HepG2 (cell line): ENCODE data around the gene UBALD1. TPM values are rescaled to one million over a fixed set of nuclear protein-coding genes. Genes with fewer than 3 reads are reported as not detected.

Experiments
- AFF4 ChIP-seq: sonication (generic); formaldehyde crosslinking; IDR thresholded peaks from 2 replicates; pipeline ENCODE4 v1.4.0; 2020; ENCODE audit warnings: missing genetic modification reagents
- FOXP1 ChIP-seq, 2 experiments: fragments of 450-650 bp in 1 of 2; IDR thresholded peaks; 2 replicates each; pipeline ENCODE4 v1.6.1; 2017 to 2018; ENCODE audit warnings: antibody characterized with exemption in 1 of 2
- HES4 ChIP-seq: sonication (generic); formaldehyde crosslinking; IDR thresholded peaks from 2 replicates; pipeline ENCODE4 v1.9.0; 2021; ENCODE audit warnings: mild to moderate bottlenecking, missing genetic modification reagents, borderline replicate concordance
- HNF4G ChIP-seq, 2 experiments: sonication (generic) in 1 of 2; formaldehyde crosslinking in 1 of 2; IDR thresholded peaks; 2 replicates each; pipeline versions ENCODE4 v1.4.0 to v1.6.1; 2011 to 2020; ENCODE audit warnings: borderline replicate concordance in 2 of 2, low read depth in 2 of 2, mild to moderate bottlenecking in 2 of 2, low read length in 1 of 2, missing genetic modification reagents in 1 of 2, moderate library complexity in 1 of 2
- HNRNPL ChIP-seq: fragments of 200-400 bp; formaldehyde crosslinking; IDR thresholded peaks from 2 replicates; pipeline ENCODE4 v1.6.1; 2017; ENCODE audit warnings: mild to moderate bottlenecking, low read depth, low read length
- NCOA2 ChIP-seq: sonication (generic); formaldehyde crosslinking; IDR thresholded peaks from 2 replicates; pipeline ENCODE4 v1.8.0; 2022; ENCODE audit warnings: inconsistent platforms
- NFYB ChIP-seq: sonication (generic); formaldehyde crosslinking; IDR thresholded peaks from 2 replicates; pipeline ENCODE4 v1.4.0; 2020; ENCODE audit warnings: missing genetic modification reagents
- RBM39 ChIP-seq: fragments of 200-400 bp; formaldehyde crosslinking; IDR thresholded peaks from one replicate; pipeline ENCODE4 v1.6.1; 2018; ENCODE audit warnings: antibody characterized with exemption, mild to moderate bottlenecking, low read depth, low read length; ENCODE audit not compliant: poor library complexity, severe bottlenecking
- ZNF546 ChIP-seq: sonication (generic); formaldehyde crosslinking; conservative IDR thresholded peaks from 2 replicates; pipeline ENCODE4 v1.8.1; 2023; ENCODE audit warnings: mild to moderate bottlenecking, missing genetic modification reagents
- ZNF605 ChIP-seq: sonication (generic); formaldehyde crosslinking; IDR thresholded peaks from 2 replicates; pipeline ENCODE4 v1.8.0; 2022; ENCODE audit warnings: mild to moderate bottlenecking, missing genetic modification reagents
- polyA plus RNA-seq, 8 experiments: library from polyadenylated mRNA; depleted of rRNA in 3 of 8; stranded (reverse) in 7 of 8; unstranded in 1 of 8; fragments of >200 nt; fragmentation: Illumina TruSeq in 4 of 8; extraction: Trizol in 4 of 8; gene quantifications; 2 replicates each; pipeline versions ENCODE4 v1.2.1 to v1.2.3, GENCODE V29; 2011 to 2016; ENCODE audit warnings: low read depth in 4 of 8, missing spikeins in 1 of 8, mixed read lengths in 1 of 8; ENCODE audit not compliant: insufficient read depth in 1 of 8
- total RNA-seq, 5 experiments: library from RNA; depleted of rRNA; stranded (reverse); fragments of >200 nt; fragmentation: Illumina TruSeq; extraction: Trizol; gene quantifications; 2 replicates each; pipeline ENCODE4 v1.2.3, GENCODE V29; 2016; ENCODE audit warnings: low read depth in 1 of 5
- TF ChIP-seq, protein P1 (sequence below): sonication (generic); formaldehyde crosslinking; IDR thresholded peaks from 2 replicates; pipeline ENCODE4 v1.8.0; 2022; ENCODE audit warnings: mild to moderate bottlenecking, missing genetic modification reagents, moderate library complexity
- TF ChIP-seq, protein P2 (sequence below): sonication (generic); formaldehyde crosslinking; IDR thresholded peaks from 2 replicates; pipeline ENCODE4 v1.8.1; 2023; ENCODE audit warnings: mild to moderate bottlenecking, missing genetic modification reagents
- TF ChIP-seq, protein P3 (sequence below): sonication (generic); formaldehyde crosslinking; IDR thresholded peaks from 2 replicates; pipeline ENCODE4 v1.5.0; 2020; ENCODE audit warnings: mild to moderate bottlenecking, missing genetic modification reagents

Gene UBALD1
- total and polyA plus RNA-seq, 2 of the 13 experiments (the other 11 are each of a cell fraction or from before 2014, with no cell fraction given), result 6.8 to 12.3 TPM

- no peak for TF ChIP-seq HNF4G (IDR thresholded peaks at IDR 0.05; ENCODE audit: borderline replicate concordance, low read depth, low read length)
- TF ChIP-seq HNF4G (CRISPR knock-in tag; IDR thresholded peaks at IDR 0.05; ENCODE audit: borderline replicate concordance, low read depth), result peak; percentile 35; the same call in 1 of the 2 replicates
- TF ChIP-seq ZNF605 (CRISPR knock-in tag), result 0 out of 2 replicates have a peak, but pooled peaks have one; percentile 45
- TF ChIP-seq, protein P1, sequence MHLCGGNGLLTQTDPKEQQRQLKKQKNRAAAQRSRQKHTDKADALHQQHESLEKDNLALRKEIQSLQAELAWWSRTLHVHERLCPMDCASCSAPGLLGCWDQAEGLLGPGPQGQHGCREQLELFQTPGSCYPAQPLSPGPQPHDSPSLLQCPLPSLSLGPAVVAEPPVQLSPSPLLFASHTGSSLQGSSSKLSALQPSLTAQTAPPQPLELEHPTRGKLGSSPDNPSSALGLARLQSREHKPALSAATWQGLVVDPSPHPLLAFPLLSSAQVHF, result 0 out of 2 replicates have a peak, but pooled peaks have one; percentile 44
- TF ChIP-seq, protein P2, sequence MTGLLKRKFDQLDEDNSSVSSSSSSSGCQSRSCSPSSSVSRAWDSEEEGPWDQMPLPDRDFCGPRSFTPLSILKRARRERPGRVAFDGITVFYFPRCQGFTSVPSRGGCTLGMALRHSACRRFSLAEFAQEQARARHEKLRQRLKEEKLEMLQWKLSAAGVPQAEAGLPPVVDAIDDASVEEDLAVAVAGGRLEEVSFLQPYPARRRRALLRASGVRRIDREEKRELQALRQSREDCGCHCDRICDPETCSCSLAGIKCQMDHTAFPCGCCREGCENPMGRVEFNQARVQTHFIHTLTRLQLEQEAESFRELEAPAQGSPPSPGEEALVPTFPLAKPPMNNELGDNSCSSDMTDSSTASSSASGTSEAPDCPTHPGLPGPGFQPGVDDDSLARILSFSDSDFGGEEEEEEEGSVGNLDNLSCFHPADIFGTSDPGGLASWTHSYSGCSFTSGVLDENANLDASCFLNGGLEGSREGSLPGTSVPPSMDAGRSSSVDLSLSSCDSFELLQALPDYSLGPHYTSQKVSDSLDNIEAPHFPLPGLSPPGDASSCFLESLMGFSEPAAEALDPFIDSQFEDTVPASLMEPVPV (CRISPR knock-in tag), result peak; percentile 47; the same call in 1 of the 2 replicates
- no peak for TF ChIP-seq NFYB (CRISPR knock-in tag)
- TF ChIP-seq ZNF546 (CRISPR knock-in tag), result peak; percentile 83
- TF ChIP-seq FOXP1 (IDR thresholded peaks at IDR 0.05), result no peak
- TF ChIP-seq FOXP1 (CRISPR knock-in tag; IDR thresholded peaks at IDR 0.05), result 0 out of 2 replicates have a peak, but pooled peaks have one; percentile 9
- TF ChIP-seq AFF4 (CRISPR knock-in tag), result 0 out of 2 replicates have a peak, but pooled peaks have one; percentile 1
- TF ChIP-seq, protein P3, sequence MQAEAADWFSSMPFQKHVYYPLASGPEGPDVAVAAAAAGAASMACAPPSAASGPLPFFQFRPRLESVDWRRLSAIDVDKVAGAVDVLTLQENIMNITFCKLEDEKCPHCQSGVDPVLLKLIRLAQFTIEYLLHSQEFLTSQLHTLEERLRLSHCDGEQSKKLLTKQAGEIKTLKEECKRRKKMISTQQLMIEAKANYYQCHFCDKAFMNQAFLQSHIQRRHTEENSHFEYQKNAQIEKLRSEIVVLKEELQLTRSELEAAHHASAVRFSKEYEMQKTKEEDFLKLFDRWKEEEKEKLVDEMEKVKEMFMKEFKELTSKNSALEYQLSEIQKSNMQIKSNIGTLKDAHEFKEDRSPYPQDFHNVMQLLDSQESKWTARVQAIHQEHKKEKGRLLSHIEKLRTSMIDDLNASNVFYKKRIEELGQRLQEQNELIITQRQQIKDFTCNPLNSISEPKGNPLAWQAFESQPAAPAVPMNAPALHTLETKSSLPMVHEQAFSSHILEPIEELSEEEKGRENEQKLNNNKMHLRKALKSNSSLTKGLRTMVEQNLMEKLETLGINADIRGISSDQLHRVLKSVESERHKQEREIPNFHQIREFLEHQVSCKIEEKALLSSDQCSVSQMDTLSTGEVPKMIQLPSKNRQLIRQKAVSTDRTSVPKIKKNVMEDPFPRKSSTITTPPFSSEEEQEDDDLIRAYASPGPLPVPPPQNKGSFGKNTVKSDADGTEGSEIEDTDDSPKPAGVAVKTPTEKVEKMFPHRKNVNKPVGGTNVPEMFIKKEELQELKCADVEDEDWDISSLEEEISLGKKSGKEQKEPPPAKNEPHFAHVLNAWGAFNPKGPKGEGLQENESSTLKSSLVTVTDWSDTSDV, result no peak; the same call in 1 of the 2 replicates
- TF ChIP-seq HNRNPL, result 0 out of 2 replicates have a peak, but pooled peaks have one; percentile 42
- no peak for TF ChIP-seq RBM39
- TF ChIP-seq NCOA2 (CRISPR knock-in tag), result no peak
- TF ChIP-seq HES4 (CRISPR knock-in tag), result peak; percentile 64; the same call in 1 of the 2 replicates
These were observed 785 bp downstream of the UBALD1 start (continued) for GRCh38 chr16:4613636-4614570.
